Sciatic nerve (tissue), 2 donors: Measurements from ENCODE around the gene LMTK3. TPM values are rescaled to one million over a fixed set of nuclear protein-coding genes. Genes with fewer than 3 reads are reported as not detected.
"Not testable (repeated sequence)": the region's sequence is repeated elsewhere in the genome, so short reads cannot be mapped to it uniquely, and the experiment has no call there.

ENCODE experiments used
- ATAC-seq: fragments of 200-7000 bp; cut with Tn5 transposase; one replicate; pipeline ENCODE4 v1.9.1; 2020; ENCODE audit warnings: mild to moderate bottlenecking, moderate library complexity
- DNase-seq: peaks from one replicate; pipeline ENCODE4 v3.0.0-alpha.2; 2020; ENCODE audit warnings: low spot score
- intact Hi-C: fragments of 100-400 bp; cut with DNase I; formaldehyde crosslinking; loops from one replicate; pipeline ENCODE4 v1.14.2; 2022
- total RNA-seq: library from RNA; stranded (reverse); fragmentation: NEBNext Ultra II Directional; extraction: Animal tissue kit (Norgen Biotek cat#: 25700); gene quantifications from one replicate; pipeline ENCODE4 v1.2.1, GENCODE V29; 2021
- donor health status: DM: no; HTN: no; CAD: no.
- donor health status: DM: no; HTN: no; CAD: no.

LMTK3 gene
- total RNA-seq, 1 donor from 2014 or later, result 0.76 TPM

- intact Hi-C loops, result loop anchor here (10.0 kb wide), 1 partner anchor 102 kb away; no protein-coding TSS in a partner anchor
- DNase-seq (peak; percentile 97), ATAC-seq (peak; percentile 92)
Measured at GRCh38 chr19:48492925-48493717, 18.5 kb downstream of the LMTK3 start.

- intact Hi-C loops, result loop anchor here (10.0 kb wide), 1 partner anchor 103 kb away; no protein-coding TSS in a partner anchor
Measured at GRCh38 chr19:48491793-48492123, 19.9 kb downstream of the LMTK3 start.

GRCh38 chr19:48490981-48491792 is 20.4 kb downstream of the LMTK3 start:
- no peak for DNase-seq

More at GRCh38 chr19:48491793-48492123, 19.9 kb downstream of the LMTK3 start:
- DNase-seq (no peak), ATAC-seq (no peak)

GRCh38 chr19:48489608-48490216 is 21.9 kb downstream of the LMTK3 start:
- peak; percentile 87 for DNase-seq
- ATAC-seq, result no peak
- intact Hi-C loops, result loop anchor here (10.0 kb wide), 1 partner anchor 105 kb away; no protein-coding TSS in a partner anchor

More at GRCh38 chr19:48490981-48491792, 20.4 kb downstream of the LMTK3 start:
- no peak for ATAC-seq
- intact Hi-C loops, result loop anchor here (10.0 kb wide), 1 partner anchor 104 kb away; no protein-coding TSS in a partner anchor

GRCh38 chr19:48488478-48488877 is 23.2 kb downstream of the LMTK3 start:
- intact Hi-C loops, DNase-seq, ATAC-seq: not testable (repeated sequence)

- intact Hi-C loops, result no loop called here
- DNase-seq (no peak), ATAC-seq (no peak)
Measured at GRCh38 chr19:48487948-48488347, 23.7 kb downstream of the LMTK3 start.

GRCh38 chr19:48487544-48487943 is 24.1 kb downstream of the LMTK3 start:
- ATAC-seq (no peak), DNase-seq (no peak)
- intact Hi-C loops, result no loop called here

- intact Hi-C loops, ATAC-seq, DNase-seq: not testable (repeated sequence)
Measured at GRCh38 chr19:48486706-48487105, 24.9 kb downstream of the LMTK3 start.

GRCh38 chr19:48484931-48485612 is 26.6 kb downstream of the LMTK3 start:
- intact Hi-C loops, result no loop called here
- no peak for ATAC-seq

GRCh38 chr19:48484247-48484893 is 27.3 kb downstream of the LMTK3 start:
- DNase-seq (no peak), ATAC-seq (no peak)
- intact Hi-C loops, result no loop called here

More at GRCh38 chr19:48484931-48485612, 26.6 kb downstream of the LMTK3 start:
- no peak for DNase-seq

GRCh38 chr19:48483301-48483700 is 28.3 kb downstream of the LMTK3 start:
- ATAC-seq (no peak), DNase-seq (no peak)
- intact Hi-C loops, result no loop called here

GRCh38 chr19:48481846-48482639 is 29.6 kb downstream of the LMTK3 start:
- ATAC-seq, result no peak
- DNase-seq, result no peak
- intact Hi-C loops, result no loop called here

- ATAC-seq, result peak; percentile 77
- DNase-seq, result peak; percentile 77
- intact Hi-C loops, result no loop called here
Measured at GRCh38 chr19:48480558-48481500, 30.8 kb downstream of the LMTK3 start.

GRCh38 chr19:48480183-48480557 is 31.5 kb downstream of the LMTK3 start:
- intact Hi-C loops, result no loop called here
- DNase-seq (peak; percentile 77), ATAC-seq (peak; percentile 83)

- ATAC-seq (peak; percentile 22), DNase-seq (no peak)
- intact Hi-C loops, result loop anchor here (10.0 kb wide), 1 partner anchor 125 kb away; the partner anchor contains the start of gene SPACA4
Measured at GRCh38 chr19:48479686-48480085, 31.9 kb downstream of the LMTK3 start.
